SU-DHL-6 (cell line): ENCODE measurements around the gene ERF.

Source experiments
- CTCF ChIP-seq: fragments of 200-600 bp; sonication (generic); IDR thresholded peaks from one replicate; pipeline ENCODE4 v1.5.1; 2017; ENCODE audit warnings: antibody characterized with exemption, mild to moderate bottlenecking, low read length, moderate library complexity; ENCODE audit not compliant: insufficient read depth, poor library complexity, severe bottlenecking
- EZH2phosphoT487 ChIP-seq: fragments of 200-600 bp; sonication (generic), shearing (Covaris generic); conservative IDR thresholded peaks from 2 replicates; pipeline ENCODE4 v1.6.1; 2018; ENCODE audit warnings: mild to moderate bottlenecking, antibody characterized with exemption, low read length, moderate library complexity, mixed read lengths

GRCh38 chr19:42244347-42245220, 10.3 kb downstream of the ERF start:
- no peak for TF ChIP-seq EZH2phosphoT487
- TF ChIP-seq CTCF: peak; percentile 67
